ENCODE measurements around the gene COL4A2. TPM values are rescaled to one million over a fixed set of nuclear protein-coding genes. Genes with fewer than 3 reads are reported as not detected.

COL4A2 gene
- total and polyA plus RNA-seq, 4 donors, result 8.0 to 45.2 (median 40.3) TPM

DNA sequence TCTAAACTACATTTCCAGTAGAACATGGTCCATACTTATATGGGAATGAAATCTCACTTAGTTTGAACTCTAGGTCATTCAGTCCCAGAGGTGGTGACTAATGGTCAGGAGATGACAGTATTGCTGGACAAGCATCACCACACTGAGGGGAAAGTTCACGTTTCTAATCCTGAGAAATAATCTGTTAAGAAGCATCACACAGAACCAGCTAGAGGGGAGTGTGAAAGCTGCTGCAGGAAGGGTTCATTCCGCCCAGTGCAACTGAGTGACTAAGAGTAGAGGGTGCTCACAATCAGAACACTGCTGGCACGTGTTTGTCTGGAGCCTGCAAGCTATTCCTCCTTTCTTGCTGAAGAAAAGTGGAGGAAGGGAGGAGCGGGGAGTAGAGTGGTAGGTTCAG lies 2.8 kb upstream of the COL4A2 start:
- no peak overlapping the region for H3K4me3 ChIP-seq (ENCODE audit: low read depth in 1 of 3, low read length in 3 of 3)

DNA sequence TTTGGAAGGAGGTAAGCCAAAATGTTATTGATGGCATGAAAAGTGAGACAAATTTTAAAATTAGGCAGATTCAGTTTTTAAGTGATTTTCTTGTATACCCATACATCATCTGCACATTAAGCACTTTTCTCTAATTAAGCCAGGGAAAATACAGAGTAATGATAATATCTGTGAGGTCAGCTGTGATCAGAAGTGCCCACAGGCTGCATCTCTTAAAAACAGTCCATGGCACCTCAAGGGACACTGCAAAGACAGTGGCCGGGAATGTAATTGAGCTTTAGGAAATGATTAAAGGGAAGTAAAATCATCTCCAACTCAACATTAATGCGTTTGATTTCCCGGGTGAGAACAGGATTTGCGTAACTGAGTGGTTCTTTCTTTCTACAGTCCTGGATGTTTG lies 2.1 kb upstream of the COL4A2 start:
- H3K27ac ChIP-seq (ENCODE audit: low read depth in 1 of 2, low read length in 2 of 2), result no peak overlapping the region
- TF ChIP-seq, protein P1, sequence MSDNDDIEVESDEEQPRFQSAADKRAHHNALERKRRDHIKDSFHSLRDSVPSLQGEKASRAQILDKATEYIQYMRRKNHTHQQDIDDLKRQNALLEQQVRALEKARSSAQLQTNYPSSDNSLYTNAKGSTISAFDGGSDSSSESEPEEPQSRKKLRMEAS (IDR thresholded peaks at IDR 0.05), result no peak
- TF ChIP-seq, protein P2, sequence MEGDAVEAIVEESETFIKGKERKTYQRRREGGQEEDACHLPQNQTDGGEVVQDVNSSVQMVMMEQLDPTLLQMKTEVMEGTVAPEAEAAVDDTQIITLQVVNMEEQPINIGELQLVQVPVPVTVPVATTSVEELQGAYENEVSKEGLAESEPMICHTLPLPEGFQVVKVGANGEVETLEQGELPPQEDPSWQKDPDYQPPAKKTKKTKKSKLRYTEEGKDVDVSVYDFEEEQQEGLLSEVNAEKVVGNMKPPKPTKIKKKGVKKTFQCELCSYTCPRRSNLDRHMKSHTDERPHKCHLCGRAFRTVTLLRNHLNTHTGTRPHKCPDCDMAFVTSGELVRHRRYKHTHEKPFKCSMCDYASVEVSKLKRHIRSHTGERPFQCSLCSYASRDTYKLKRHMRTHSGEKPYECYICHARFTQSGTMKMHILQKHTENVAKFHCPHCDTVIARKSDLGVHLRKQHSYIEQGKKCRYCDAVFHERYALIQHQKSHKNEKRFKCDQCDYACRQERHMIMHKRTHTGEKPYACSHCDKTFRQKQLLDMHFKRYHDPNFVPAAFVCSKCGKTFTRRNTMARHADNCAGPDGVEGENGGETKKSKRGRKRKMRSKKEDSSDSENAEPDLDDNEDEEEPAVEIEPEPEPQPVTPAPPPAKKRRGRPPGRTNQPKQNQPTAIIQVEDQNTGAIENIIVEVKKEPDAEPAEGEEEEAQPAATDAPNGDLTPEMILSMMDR (IDR thresholded peaks at IDR 0.05; ENCODE audit: low read depth, low read length, missing input control), result no peak
- no peak for TF ChIP-seq RAD21 (IDR thresholded peaks at IDR 0.05)
- TF ChIP-seq NR2F2 (IDR thresholded peaks at IDR 0.05), result no peak
- no peak for TF ChIP-seq HNF4A (conservative IDR thresholded peaks at IDR 0.05)
- TF ChIP-seq, protein P3, sequence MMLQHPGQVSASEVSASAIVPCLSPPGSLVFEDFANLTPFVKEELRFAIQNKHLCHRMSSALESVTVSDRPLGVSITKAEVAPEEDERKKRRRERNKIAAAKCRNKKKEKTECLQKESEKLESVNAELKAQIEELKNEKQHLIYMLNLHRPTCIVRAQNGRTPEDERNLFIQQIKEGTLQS (IDR thresholded peaks at IDR 0.05), result no peak
- TF ChIP-seq FOXA1 (IDR thresholded peaks at IDR 0.05), result no peak
- TF ChIP-seq TAF1 (conservative IDR thresholded peaks at IDR 0.05), result no peak
- TF ChIP-seq, protein P4, sequence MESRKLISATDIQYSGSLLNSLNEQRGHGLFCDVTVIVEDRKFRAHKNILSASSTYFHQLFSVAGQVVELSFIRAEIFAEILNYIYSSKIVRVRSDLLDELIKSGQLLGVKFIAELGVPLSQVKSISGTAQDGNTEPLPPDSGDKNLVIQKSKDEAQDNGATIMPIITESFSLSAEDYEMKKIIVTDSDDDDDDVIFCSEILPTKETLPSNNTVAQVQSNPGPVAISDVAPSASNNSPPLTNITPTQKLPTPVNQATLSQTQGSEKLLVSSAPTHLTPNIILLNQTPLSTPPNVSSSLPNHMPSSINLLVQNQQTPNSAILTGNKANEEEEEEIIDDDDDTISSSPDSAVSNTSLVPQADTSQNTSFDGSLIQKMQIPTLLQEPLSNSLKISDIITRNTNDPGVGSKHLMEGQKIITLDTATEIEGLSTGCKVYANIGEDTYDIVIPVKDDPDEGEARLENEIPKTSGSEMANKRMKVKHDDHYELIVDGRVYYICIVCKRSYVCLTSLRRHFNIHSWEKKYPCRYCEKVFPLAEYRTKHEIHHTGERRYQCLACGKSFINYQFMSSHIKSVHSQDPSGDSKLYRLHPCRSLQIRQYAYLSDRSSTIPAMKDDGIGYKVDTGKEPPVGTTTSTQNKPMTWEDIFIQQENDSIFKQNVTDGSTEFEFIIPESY (IDR thresholded peaks at IDR 0.05), result no peak
- TF ChIP-seq, protein P5, sequence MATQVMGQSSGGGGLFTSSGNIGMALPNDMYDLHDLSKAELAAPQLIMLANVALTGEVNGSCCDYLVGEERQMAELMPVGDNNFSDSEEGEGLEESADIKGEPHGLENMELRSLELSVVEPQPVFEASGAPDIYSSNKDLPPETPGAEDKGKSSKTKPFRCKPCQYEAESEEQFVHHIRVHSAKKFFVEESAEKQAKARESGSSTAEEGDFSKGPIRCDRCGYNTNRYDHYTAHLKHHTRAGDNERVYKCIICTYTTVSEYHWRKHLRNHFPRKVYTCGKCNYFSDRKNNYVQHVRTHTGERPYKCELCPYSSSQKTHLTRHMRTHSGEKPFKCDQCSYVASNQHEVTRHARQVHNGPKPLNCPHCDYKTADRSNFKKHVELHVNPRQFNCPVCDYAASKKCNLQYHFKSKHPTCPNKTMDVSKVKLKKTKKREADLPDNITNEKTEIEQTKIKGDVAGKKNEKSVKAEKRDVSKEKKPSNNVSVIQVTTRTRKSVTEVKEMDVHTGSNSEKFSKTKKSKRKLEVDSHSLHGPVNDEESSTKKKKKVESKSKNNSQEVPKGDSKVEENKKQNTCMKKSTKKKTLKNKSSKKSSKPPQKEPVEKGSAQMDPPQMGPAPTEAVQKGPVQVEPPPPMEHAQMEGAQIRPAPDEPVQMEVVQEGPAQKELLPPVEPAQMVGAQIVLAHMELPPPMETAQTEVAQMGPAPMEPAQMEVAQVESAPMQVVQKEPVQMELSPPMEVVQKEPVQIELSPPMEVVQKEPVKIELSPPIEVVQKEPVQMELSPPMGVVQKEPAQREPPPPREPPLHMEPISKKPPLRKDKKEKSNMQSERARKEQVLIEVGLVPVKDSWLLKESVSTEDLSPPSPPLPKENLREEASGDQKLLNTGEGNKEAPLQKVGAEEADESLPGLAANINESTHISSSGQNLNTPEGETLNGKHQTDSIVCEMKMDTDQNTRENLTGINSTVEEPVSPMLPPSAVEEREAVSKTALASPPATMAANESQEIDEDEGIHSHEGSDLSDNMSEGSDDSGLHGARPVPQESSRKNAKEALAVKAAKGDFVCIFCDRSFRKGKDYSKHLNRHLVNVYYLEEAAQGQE (IDR thresholded peaks at IDR 0.05), result no peak
- TF ChIP-seq SP1 (IDR thresholded peaks at IDR 0.05), result no peak
- TF ChIP-seq EGR1 (IDR thresholded peaks at IDR 0.05; ENCODE audit: low read depth in 2 of 2), result no peak
- no peak for TF ChIP-seq GABPA (IDR thresholded peaks at IDR 0.05 in 1 of 2, conservative IDR thresholded peaks at IDR 0.05 in 1 of 2)
- no peak for TF ChIP-seq FOXA2 (IDR thresholded peaks at IDR 0.05)
- no peak for TF ChIP-seq YY1 (IDR thresholded peaks at IDR 0.05)
- H3K9me3 ChIP-seq (ENCODE audit: control insufficient read depth in 4 of 4, low read length in 3 of 4), result no peaks in the 10 kb centered on the region
- peaks cover 3 to 26% (median 12%) of the 10 kb centered on the region in 4 donors for H3K27me3 ChIP-seq (ENCODE audit: control insufficient read depth in 4 of 4, insufficient read depth in 4 of 4, low read length in 3 of 4)
- H3K36me3 ChIP-seq (ENCODE audit: control insufficient read depth in 4 of 4, insufficient read depth in 3 of 4, low read depth in 1 of 4, low read length in 3 of 4), result no peaks in the 10 kb centered on the region
- 17% methylated on average over 4 of the region's 4 CpGs for WGBS
- H3K9ac ChIP-seq (ENCODE audit: low read depth in 1 of 2, low read length in 2 of 2), result no peak overlapping the region
- DNase-seq (ENCODE audit: low spot score), result no peak
- peaks cover 3 to 33% (median 20%) of the 10 kb centered on the region in 4 donors for H3K4me1 ChIP-seq (ENCODE audit: control insufficient read depth in 4 of 4, insufficient read depth in 4 of 4, low read length in 3 of 4)
- peak overlapping the region in 1 of 3 donors; percentile 55 for H3K4me3 ChIP-seq (ENCODE audit: low read depth in 1 of 3, low read length in 3 of 3)

More for the DNA sequence above, 2.8 kb upstream of the COL4A2 start:
- H3K4me1 ChIP-seq (ENCODE audit: control insufficient read depth in 4 of 4, insufficient read depth in 4 of 4, low read length in 3 of 4), result peaks cover 3 to 33% (median 18%) of the 10 kb centered on the region in 4 donors
- H3K27ac ChIP-seq (ENCODE audit: low read depth in 1 of 2, low read length in 2 of 2), result no peak overlapping the region
- no peaks in the 10 kb centered on the region for H3K36me3 ChIP-seq (ENCODE audit: control insufficient read depth in 4 of 4, insufficient read depth in 3 of 4, low read depth in 1 of 4, low read length in 3 of 4)
- WGBS, result 43% methylated on average over 4 of the region's 4 CpGs
- TF ChIP-seq TAF1 (conservative IDR thresholded peaks at IDR 0.05) (no peak), EGR1 (IDR thresholded peaks at IDR 0.05; ENCODE audit: low read depth in 2 of 2) (no peak), FOXA1 (IDR thresholded peaks at IDR 0.05) (no peak), HNF4G (IDR thresholded peaks at IDR 0.05) (no peak), RXRA (IDR thresholded peaks at IDR 0.05) (no peak), NR2F2 (IDR thresholded peaks at IDR 0.05) (no peak), GABPA (IDR thresholded peaks at IDR 0.05 in 1 of 2, conservative IDR thresholded peaks at IDR 0.05 in 1 of 2) (no peak), YY1 (IDR thresholded peaks at IDR 0.05) (no peak), JUND (IDR thresholded peaks at IDR 0.05) (no peak)
- TF ChIP-seq, protein P3 (IDR thresholded peaks at IDR 0.05), result no peak
- TF ChIP-seq, protein P5 (IDR thresholded peaks at IDR 0.05), result no peak
- peaks cover 3 to 23% (median 10%) of the 10 kb centered on the region in 4 donors for H3K27me3 ChIP-seq (ENCODE audit: control insufficient read depth in 4 of 4, insufficient read depth in 4 of 4, low read length in 3 of 4)
- no peaks in the 10 kb centered on the region for H3K9me3 ChIP-seq (ENCODE audit: control insufficient read depth in 4 of 4, low read length in 3 of 4)
- no peak overlapping the region for H3K9ac ChIP-seq (ENCODE audit: low read depth in 1 of 2, low read length in 2 of 2)
- DNase-seq (ENCODE audit: low spot score), result no peak

All from liver (tissue), 9 donors.